Esophagus squamous epithelium (tissue), 4 donors: Measurements from ENCODE around the gene KSR2.

Experiments
- CTCF ChIP-seq, 6 experiments: fragments of 450-650 bp in 4 of 6; fragments of 200-600 bp in 2 of 6; sonication (generic) in 2 of 6; IDR thresholded peaks; one replicate each; pipeline ENCODE4 v1.5.1; 2016 to 2019; ENCODE audit warnings: antibody characterized with exemption in 6 of 6, mild to moderate bottlenecking in 4 of 6, moderate library complexity in 4 of 6
- POLR2A ChIP-seq, 4 donors: fragments of 450-650 bp; IDR thresholded peaks; one replicate each; pipeline ENCODE4 v1.6.1; 2017; ENCODE audit warnings: antibody characterized with exemption in 4 of 4, mild to moderate bottlenecking in 4 of 4, moderate library complexity in 3 of 4

GRCh38 chr12:117408161-117408791, 560.5 kb downstream of the KSR2 start:
- TF ChIP-seq CTCF (IDR thresholded peaks at IDR 0.05) (no peak), POLR2A (IDR thresholded peaks at IDR 0.05) (no peak)
